H9 (cell line): ENCODE data around the gene CFI. TPM values are rescaled to one million over a fixed set of nuclear protein-coding genes. Genes with fewer than 3 reads are reported as not detected.
A peak's percentile ranks its signal among the peaks of the same experiment; 100 is the strongest.

Experiments used
- DNase-seq: peaks from one replicate; pipeline ENCODE4 v3.0.0-alpha.2; 2017
- H2AFZ ChIP-seq: one replicate; pipeline ENCODE4 v1.6.1; 2013; ENCODE audit warnings: mild to moderate bottlenecking, low read length, control low read depth, moderate library complexity
- H2AK5ac ChIP-seq: 2 replicates; pipeline ENCODE4 v1.6.1; 2013; ENCODE audit warnings: low read length, control low read depth, mixed read lengths; ENCODE audit not compliant: insufficient read length
- H2BK120ac ChIP-seq: one replicate; pipeline ENCODE4 v1.6.1; 2013; ENCODE audit warnings: low read depth, mild to moderate bottlenecking, low read length, control low read depth, inconsistent platforms; ENCODE audit not compliant: poor library complexity, severe bottlenecking
- H2BK12ac ChIP-seq: 2 replicates; pipeline ENCODE4 v1.6.1; 2013; ENCODE audit warnings: low read length, control low read depth, mixed read lengths, low read depth; ENCODE audit not compliant: insufficient read length
- H2BK15ac ChIP-seq: 2 replicates; pipeline ENCODE4 v1.6.1; 2013; ENCODE audit warnings: low read depth, low read length, control low read depth
- H2BK20ac ChIP-seq: one replicate; pipeline ENCODE4 v1.6.1; 2013; ENCODE audit warnings: low read depth, mild to moderate bottlenecking, low read length, control low read depth, inconsistent platforms; ENCODE audit not compliant: poor library complexity, severe bottlenecking
- H2BK5ac ChIP-seq: 2 replicates; pipeline ENCODE4 v1.6.1; 2013; ENCODE audit warnings: low read length, control low read depth, mixed read lengths; ENCODE audit not compliant: insufficient read length
- H3K14ac ChIP-seq: 2 replicates; pipeline ENCODE4 v1.6.1; 2013; ENCODE audit warnings: low read length, control low read depth; ENCODE audit not compliant: insufficient read depth
- H3K18ac ChIP-seq: 2 replicates; pipeline ENCODE4 v1.6.1; 2013; ENCODE audit warnings: low read depth, mild to moderate bottlenecking, mixed read lengths, low read length, control low read depth; ENCODE audit not compliant: insufficient read length
- H3K23ac ChIP-seq: 2 replicates; pipeline ENCODE4 v1.6.1; 2013; ENCODE audit warnings: low read length, control low read depth, mixed read lengths, low read depth; ENCODE audit not compliant: insufficient read length
- H3K23me2 ChIP-seq: 2 replicates; pipeline ENCODE4 v1.6.1; 2013; ENCODE audit warnings: low read depth, mild to moderate bottlenecking, mixed read lengths, low read length, control low read depth; ENCODE audit not compliant: insufficient read length, poor library complexity, severe bottlenecking
- H3K27ac ChIP-seq: 2 replicates; pipeline ENCODE4 v1.5.1; 2013; ENCODE audit warnings: low read length, control low read depth, mixed read lengths, low read depth; ENCODE audit not compliant: insufficient read length
- H3K27me3 ChIP-seq: 2 replicates; pipeline ENCODE4 v1.6.1; 2013; ENCODE audit warnings: low read length, control low read depth, inconsistent platforms; ENCODE audit not compliant: insufficient read depth
- H3K4ac ChIP-seq: 2 replicates; pipeline ENCODE4 v1.6.1; 2013; ENCODE audit warnings: low read depth, mild to moderate bottlenecking, control low read depth, inconsistent platforms, low read length, moderate library complexity
- H3K4me1 ChIP-seq: 2 replicates; pipeline ENCODE4 v1.6.1; 2013; ENCODE audit warnings: low read length, control low read depth, inconsistent platforms; ENCODE audit not compliant: insufficient read depth
- H3K4me2 ChIP-seq: 2 replicates; pipeline ENCODE4 v1.6.1; 2013; ENCODE audit warnings: low read length, control low read depth, mixed read lengths; ENCODE audit not compliant: insufficient read length, insufficient read depth
- H3K56ac ChIP-seq: 2 replicates; pipeline ENCODE4 v1.6.1; 2013; ENCODE audit warnings: low read depth, mild to moderate bottlenecking, mixed read lengths, low read length, control low read depth; ENCODE audit not compliant: insufficient read length
- H3K79me1 ChIP-seq: 2 replicates; pipeline ENCODE4 v1.6.1; 2013; ENCODE audit warnings: low read depth, mild to moderate bottlenecking, moderate library complexity, low read length, control low read depth, inconsistent platforms; ENCODE audit not compliant: insufficient read depth, poor library complexity, severe bottlenecking
- H3K79me2 ChIP-seq: 2 replicates; pipeline ENCODE4 v1.6.1; 2013; ENCODE audit warnings: low read length, control low read depth, inconsistent platforms; ENCODE audit not compliant: insufficient read depth
- H3K9ac ChIP-seq: 2 replicates; pipeline ENCODE4 v1.6.1; 2013; ENCODE audit warnings: low read length, control low read depth, mixed read lengths; ENCODE audit not compliant: insufficient read length; ENCODE audit errors: extremely low read depth
- H3K9me3 ChIP-seq: one replicate; pipeline ENCODE4 v1.6.1; 2013; ENCODE audit warnings: low read depth, low read length, inconsistent platforms; ENCODE audit not compliant: control insufficient read depth
- H3T11ph ChIP-seq: one replicate; pipeline ENCODE4 v1.6.1; 2013; ENCODE audit warnings: mild to moderate bottlenecking, low read length, control low read depth, inconsistent platforms
- H4K20me1 ChIP-seq: one replicate; pipeline ENCODE4 v1.6.1; 2013; ENCODE audit not compliant: control insufficient read depth, insufficient read length, insufficient read depth
- H4K5ac ChIP-seq: 2 replicates; pipeline ENCODE4 v1.6.1; 2013; ENCODE audit warnings: low read depth, mild to moderate bottlenecking, mixed read lengths, low read length, control low read depth; ENCODE audit not compliant: insufficient read length
- H4K8ac ChIP-seq: replicated peaks from 2 replicates; pipeline ENCODE4 v1.6.1; 2013; ENCODE audit warnings: low read length, control low read depth, mixed read lengths, low read depth; ENCODE audit not compliant: insufficient read length
- H4K91ac ChIP-seq: 2 replicates; pipeline ENCODE4 v1.6.1; 2013; ENCODE audit warnings: low read depth, mild to moderate bottlenecking, moderate library complexity, mixed read lengths, low read length, control low read depth; ENCODE audit not compliant: insufficient read length
- H3K27ac Mint-ChIP-seq, 3 experiments: 2 replicates in 2 of 3; 3 replicates in 1 of 3; pipeline ENCODE4 v1.8.0; 2020 to 2021; ENCODE audit warnings: mixed read lengths in 3 of 3, mild to moderate bottlenecking in 1 of 3, moderate library complexity in 1 of 3
- H3K27me3 Mint-ChIP-seq: 2 replicates; pipeline ENCODE4 v1.8.0; 2021; ENCODE audit warnings: low read depth, mild to moderate bottlenecking, moderate library complexity, mixed read lengths
- H3K36me3 Mint-ChIP-seq, 3 experiments: 2 replicates in 2 of 3; 3 replicates in 1 of 3; pipeline ENCODE4 v1.8.0; 2020 to 2021; ENCODE audit warnings: low read depth in 3 of 3, mixed read lengths in 3 of 3; ENCODE audit not compliant: insufficient read depth in 1 of 3
- H3K4me1 Mint-ChIP-seq, 2 experiments: 2 replicates each; pipeline ENCODE4 v1.8.0; 2020; ENCODE audit warnings: mixed read lengths in 2 of 2
- H3K4me3 Mint-ChIP-seq, 2 experiments: 2 replicates in 1 of 2; 3 replicates in 1 of 2; pipeline ENCODE4 v1.8.0; 2020 to 2021; ENCODE audit warnings: mild to moderate bottlenecking in 2 of 2, mixed read lengths in 2 of 2, moderate library complexity in 1 of 2
- H3K9me3 Mint-ChIP-seq, 2 experiments: 2 replicates in 1 of 2; 3 replicates in 1 of 2; pipeline ENCODE4 v1.8.0; 2020; ENCODE audit warnings: mild to moderate bottlenecking in 2 of 2, mixed read lengths in 2 of 2, moderate library complexity in 1 of 2
- WGBS: extraction: QIAGEN DNeasy Blood & Tissue Kit; methylation state at CpG from one replicate; pipeline ENCODE4 v1.1.7; 2013; ENCODE audit warnings: missing lambda C conversion rate, low lambda C conversion rate, mixed read lengths; ENCODE audit not compliant: insufficient read length; ENCODE audit errors: extremely low coverage; 5-methylcytosine and 5-hydroxymethylcytosine counted together
- total RNA-seq: library from RNA; stranded (reverse); gene quantifications from 2 replicates; pipeline ENCODE4 v1.2.1, GENCODE V29; 2021
- TF ChIP-seq, protein P1 (sequence below): fragments of 200-600 bp; sonication (generic); conservative IDR thresholded peaks from 3 replicates; pipeline ENCODE4 v1.8.0; 2021; ENCODE audit warnings: antibody characterized with exemption, mild to moderate bottlenecking

Gene CFI
- total RNA-seq, 1 experiment from 2014 or later = not detected

GRCh38 chr4:109816894-109817293, 15.1 kb upstream of the CFI start:
- no peaks in the 10 kb centered on the region for H4K20me1 ChIP-seq
- peaks cover 0 to 2% of the 10 kb centered on the region in 2 experiments; a peak in 2 of 5 replicates for H3K9me3 Mint-ChIP-seq
- H3K4ac ChIP-seq = no peak overlapping the region
- peak overlapping the region; percentile 74 for H3K4me2 ChIP-seq
- H2BK120ac ChIP-seq = no peak overlapping the region
- H3K4me3 Mint-ChIP-seq = peak overlapping the region; percentile 95 to 99
- H3K23ac ChIP-seq = no peak overlapping the region
- H2BK20ac ChIP-seq = no peak overlapping the region
- no peak overlapping the region for H2AFZ ChIP-seq
- H3K4me1 Mint-ChIP-seq = peaks cover 12 to 22% of the 10 kb centered on the region in 2 experiments
- H3T11ph ChIP-seq = no peak overlapping the region
- peaks cover 6% of the 10 kb centered on the region for H3K79me1 ChIP-seq
- H4K5ac ChIP-seq = no peak overlapping the region
- H2BK15ac ChIP-seq = no peak overlapping the region
- peaks cover 18% of the 10 kb centered on the region; the same call in 1 of the 2 replicates for H3K79me2 ChIP-seq
- no peaks in the 10 kb centered on the region for H3K9me3 ChIP-seq
- no peaks in the 10 kb centered on the region for H3K27me3 ChIP-seq
- no peak overlapping the region for H3K14ac ChIP-seq
- H3K23me2 ChIP-seq = peaks cover 13% of the 10 kb centered on the region
- TF ChIP-seq, protein P1, sequence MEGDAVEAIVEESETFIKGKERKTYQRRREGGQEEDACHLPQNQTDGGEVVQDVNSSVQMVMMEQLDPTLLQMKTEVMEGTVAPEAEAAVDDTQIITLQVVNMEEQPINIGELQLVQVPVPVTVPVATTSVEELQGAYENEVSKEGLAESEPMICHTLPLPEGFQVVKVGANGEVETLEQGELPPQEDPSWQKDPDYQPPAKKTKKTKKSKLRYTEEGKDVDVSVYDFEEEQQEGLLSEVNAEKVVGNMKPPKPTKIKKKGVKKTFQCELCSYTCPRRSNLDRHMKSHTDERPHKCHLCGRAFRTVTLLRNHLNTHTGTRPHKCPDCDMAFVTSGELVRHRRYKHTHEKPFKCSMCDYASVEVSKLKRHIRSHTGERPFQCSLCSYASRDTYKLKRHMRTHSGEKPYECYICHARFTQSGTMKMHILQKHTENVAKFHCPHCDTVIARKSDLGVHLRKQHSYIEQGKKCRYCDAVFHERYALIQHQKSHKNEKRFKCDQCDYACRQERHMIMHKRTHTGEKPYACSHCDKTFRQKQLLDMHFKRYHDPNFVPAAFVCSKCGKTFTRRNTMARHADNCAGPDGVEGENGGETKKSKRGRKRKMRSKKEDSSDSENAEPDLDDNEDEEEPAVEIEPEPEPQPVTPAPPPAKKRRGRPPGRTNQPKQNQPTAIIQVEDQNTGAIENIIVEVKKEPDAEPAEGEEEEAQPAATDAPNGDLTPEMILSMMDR = no peak
- no peak overlapping the region for H4K91ac ChIP-seq
- H2BK12ac ChIP-seq = no peak overlapping the region
- peak overlapping the region; percentile 3 to 99 (median 5); a peak in 2 of 7 replicates for H3K27ac Mint-ChIP-seq
- no peak overlapping the region for H2BK5ac ChIP-seq
- H2AK5ac ChIP-seq = no peak overlapping the region
- DNase-seq = no peak
- H3K36me3 Mint-ChIP-seq = peaks cover 32 to 58% (median 47%) of the 10 kb centered on the region in 3 experiments
- H3K9ac ChIP-seq = no peak overlapping the region
- no peak overlapping the region for H3K18ac ChIP-seq
- no peak overlapping the region for H4K8ac ChIP-seq
- no peak overlapping the region for H3K56ac ChIP-seq
- WGBS = no CpG with 5 or more reads among the region's 1 CpG
- no peaks in the 10 kb centered on the region for H3K27me3 Mint-ChIP-seq
- no peak overlapping the region for H3K27ac ChIP-seq
- H3K4me1 ChIP-seq = no peaks in the 10 kb centered on the region
